Prostate gland (tissue), 2 donors: ENCODE measurements around the gene BACH1. TPM values are rescaled to one million over a fixed set of nuclear protein-coding genes. Genes with fewer than 3 reads are reported as not detected.
A peak's percentile ranks its signal among the peaks of the same experiment; 100 is the strongest.

ENCODE experiments used
- DNase-seq: peaks from one replicate; pipeline ENCODE4 v3.0.0-alpha.2; 2019; ENCODE audit warnings: low spot score
- H3K27ac ChIP-seq, 2 donors: fragments of 200-600 bp; sonication (generic); 2 replicates each; pipeline ENCODE4 v1.5.1; 2017 to 2019
- H3K27me3 ChIP-seq: fragments of 200-600 bp; sonication (generic); replicated peaks from 2 replicates; pipeline ENCODE4 v1.5.1; 2019; ENCODE audit not compliant: insufficient read depth
- H3K36me3 ChIP-seq, 2 donors: fragments of 200-600 bp; sonication (generic); 1 replicate in 1 of 2; 2 replicates in 1 of 2; pipeline versions ENCODE4 v1.5.1 to v1.8.1; 2017 to 2019
- H3K4me1 ChIP-seq: fragments of 200-600 bp; sonication (generic); replicated peaks from 2 replicates; pipeline ENCODE4 v1.5.1; 2019
- H3K4me3 ChIP-seq, 2 donors: fragments of 200-600 bp; sonication (generic); 2 replicates each; pipeline ENCODE4 v1.5.1; 2017 to 2019
- H3K9me3 ChIP-seq: fragments of 200-600 bp; sonication (generic); 2 replicates; pipeline ENCODE4 v1.5.1; 2017
- POLR2A ChIP-seq: fragments of 450-650 bp; IDR thresholded peaks from one replicate; pipeline ENCODE4 v1.6.1; 2016; ENCODE audit warnings: antibody characterized with exemption, mild to moderate bottlenecking
- POLR2AphosphoS5 ChIP-seq: sonication (generic); formaldehyde crosslinking; IDR thresholded peaks from one replicate; pipeline ENCODE4 v1.6.1; 2017; ENCODE audit warnings: antibody characterized with exemption
- WGBS: methylation state at CpG from one replicate; pipeline ENCODE4 v1.1.5; 2018; 5-methylcytosine and 5-hydroxymethylcytosine counted together
- intact Hi-C: fragments of 100-400 bp; cut with DNase I; formaldehyde crosslinking; loops from one replicate; pipeline ENCODE4 v1.14.2; 2022
- total RNA-seq, 2 donors: library from RNA; depleted of rRNA; stranded (reverse); fragments of >200 nt; gene quantifications; one replicate each; pipeline ENCODE4 v1.1.0, GENCODE V29; 2016
- TF ChIP-seq, protein P1 (sequence below), 4 experiments: fragments of 200-600 bp in 2 of 4; fragments of 450-650 bp in 2 of 4; sonication (generic) in 2 of 4; IDR thresholded peaks; 1 replicate in 3 of 4; 2 replicates in 1 of 4; pipeline ENCODE4 v1.5.1; 2016 to 2019; ENCODE audit warnings: antibody characterized with exemption in 4 of 4, mild to moderate bottlenecking in 2 of 4, moderate library complexity in 2 of 4

BACH1 gene
- total RNA-seq, 2 donors from 2014 or later = 42.4 to 46.2 TPM

DNA sequence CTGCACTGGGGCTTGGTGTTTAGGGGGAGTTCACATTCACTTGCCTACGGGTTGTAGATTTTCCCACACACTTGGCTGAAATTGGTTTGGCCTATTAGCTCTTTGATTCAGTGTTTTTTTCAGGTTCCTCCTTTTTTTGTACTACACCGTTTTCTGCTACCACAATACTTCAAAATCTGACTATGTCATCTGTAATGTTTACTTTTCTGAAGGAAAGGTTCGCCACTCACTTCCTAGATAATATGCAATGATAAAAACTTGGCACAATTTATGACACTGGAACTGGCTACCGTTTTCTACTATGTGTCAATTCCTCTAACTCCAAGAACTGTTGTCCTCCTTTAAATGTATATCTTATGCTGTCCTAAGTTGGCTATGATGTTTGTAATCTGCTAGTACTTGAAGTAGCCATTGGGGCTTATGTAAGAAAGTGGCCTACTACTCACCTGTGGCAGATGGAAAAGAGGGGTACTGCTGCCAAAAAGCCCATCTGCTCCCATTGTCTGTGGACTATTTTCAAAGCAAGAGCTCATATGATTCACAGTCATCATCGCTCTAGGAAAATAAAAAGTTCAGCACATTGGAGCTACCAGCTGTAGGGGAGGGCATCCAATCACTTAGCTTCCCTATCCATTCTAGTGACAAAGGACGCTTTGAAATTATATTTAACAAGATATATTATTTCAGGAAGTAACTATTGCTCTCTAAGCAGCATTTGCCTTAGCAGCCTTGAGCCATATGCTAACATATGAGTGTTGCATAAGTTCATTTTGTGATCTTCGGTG, 42.4 kb upstream of the BACH1 start:
- 57% methylated on average over 7 of the region's 7 CpGs for WGBS
- Histone ChIP-seq H3K27ac (no peak overlapping the region), H3K4me3 (no peak overlapping the region), H3K36me3 (no peaks in the 10 kb centered on the region), H3K9me3 (no peaks in the 10 kb centered on the region), H3K27me3 (no peaks in the 10 kb centered on the region), H3K4me1 (no peaks in the 10 kb centered on the region)
- no peak for DNase-seq
- TF ChIP-seq POLR2AphosphoS5 = no peak
- no peak for TF ChIP-seq POLR2A
- TF ChIP-seq, protein P1, sequence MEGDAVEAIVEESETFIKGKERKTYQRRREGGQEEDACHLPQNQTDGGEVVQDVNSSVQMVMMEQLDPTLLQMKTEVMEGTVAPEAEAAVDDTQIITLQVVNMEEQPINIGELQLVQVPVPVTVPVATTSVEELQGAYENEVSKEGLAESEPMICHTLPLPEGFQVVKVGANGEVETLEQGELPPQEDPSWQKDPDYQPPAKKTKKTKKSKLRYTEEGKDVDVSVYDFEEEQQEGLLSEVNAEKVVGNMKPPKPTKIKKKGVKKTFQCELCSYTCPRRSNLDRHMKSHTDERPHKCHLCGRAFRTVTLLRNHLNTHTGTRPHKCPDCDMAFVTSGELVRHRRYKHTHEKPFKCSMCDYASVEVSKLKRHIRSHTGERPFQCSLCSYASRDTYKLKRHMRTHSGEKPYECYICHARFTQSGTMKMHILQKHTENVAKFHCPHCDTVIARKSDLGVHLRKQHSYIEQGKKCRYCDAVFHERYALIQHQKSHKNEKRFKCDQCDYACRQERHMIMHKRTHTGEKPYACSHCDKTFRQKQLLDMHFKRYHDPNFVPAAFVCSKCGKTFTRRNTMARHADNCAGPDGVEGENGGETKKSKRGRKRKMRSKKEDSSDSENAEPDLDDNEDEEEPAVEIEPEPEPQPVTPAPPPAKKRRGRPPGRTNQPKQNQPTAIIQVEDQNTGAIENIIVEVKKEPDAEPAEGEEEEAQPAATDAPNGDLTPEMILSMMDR (IDR thresholded peaks at IDR 0.05) = no peak
- intact Hi-C loops = no loop called here

DNA sequence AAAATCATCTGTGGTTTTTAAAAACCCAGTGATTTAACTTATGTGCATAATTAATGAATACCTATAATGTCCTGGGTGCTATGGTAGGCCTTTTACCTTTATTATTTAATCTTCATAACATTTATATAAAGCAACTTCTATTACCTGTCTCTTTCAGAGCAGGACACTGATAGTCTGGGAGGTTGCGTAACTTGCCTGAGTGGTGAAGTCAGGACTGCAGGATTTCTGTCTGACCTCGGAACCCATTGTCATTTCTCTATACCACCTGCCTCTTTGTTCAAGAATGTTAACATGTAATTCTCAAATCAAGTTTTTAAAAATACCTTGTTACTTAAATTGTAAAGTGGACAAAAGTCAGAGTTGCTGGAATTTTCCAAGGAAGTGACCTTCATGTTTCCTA, 41.0 kb upstream of the BACH1 start:
- TF ChIP-seq, protein P1 (IDR thresholded peaks at IDR 0.05) = no peak
- TF ChIP-seq POLR2A = no peak
- no peak for TF ChIP-seq POLR2AphosphoS5

DNA sequence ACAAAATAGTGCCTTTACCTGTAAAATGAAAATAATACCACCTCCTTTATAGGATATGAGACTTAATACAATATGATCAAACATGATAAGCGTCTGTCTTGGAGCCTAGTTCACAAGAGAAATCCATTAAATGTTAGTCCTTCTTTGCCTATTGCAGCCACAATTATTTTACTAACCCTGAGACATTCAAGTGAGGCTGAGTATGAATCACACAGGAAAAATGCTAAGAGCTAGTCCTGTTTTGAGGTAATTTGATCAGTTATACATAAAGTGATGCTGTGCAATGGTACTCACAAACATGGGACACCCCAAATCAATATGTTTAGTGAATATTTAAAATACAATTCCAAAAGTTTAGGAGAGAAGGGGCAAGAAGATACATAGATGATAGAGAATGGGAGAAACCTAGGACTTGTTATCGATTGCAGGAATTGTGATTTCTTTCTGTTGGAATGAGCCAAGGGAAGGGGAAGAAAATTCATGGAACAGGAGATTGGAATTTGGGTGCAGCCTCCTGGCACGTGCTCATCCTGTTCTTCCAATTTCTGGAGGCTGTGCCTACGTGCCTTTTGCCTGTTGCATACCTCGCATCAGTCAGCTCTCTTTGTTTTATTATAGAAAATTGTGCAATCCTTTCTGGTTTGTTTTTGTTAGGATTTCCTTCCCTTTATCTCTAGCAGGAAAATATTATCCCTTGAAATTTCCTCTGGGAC, 39.9 kb upstream of the BACH1 start:
- Histone ChIP-seq H3K36me3 (no peaks in the 10 kb centered on the region), H3K4me3 (no peak overlapping the region), H3K4me1 (no peaks in the 10 kb centered on the region), H3K27me3 (no peaks in the 10 kb centered on the region), H3K9me3 (no peaks in the 10 kb centered on the region), H3K27ac (no peak overlapping the region)
- WGBS = 29% methylated on average over 5 of the region's 5 CpGs
- TF ChIP-seq POLR2AphosphoS5 (peak; percentile 68), POLR2A (no peak)
- TF ChIP-seq, protein P1 (IDR thresholded peaks at IDR 0.05) = no peak
- peak; percentile 54 for DNase-seq
- intact Hi-C loops = no loop called here

More for the DNA sequence above, 41.0 kb upstream of the BACH1 start:
- Histone ChIP-seq H3K4me1 (no peaks in the 10 kb centered on the region), H3K4me3 (no peak overlapping the region), H3K27ac (no peak overlapping the region), H3K9me3 (no peaks in the 10 kb centered on the region), H3K36me3 (no peaks in the 10 kb centered on the region), H3K27me3 (no peaks in the 10 kb centered on the region)
- no peak for DNase-seq
- intact Hi-C loops = no loop called here
- 92% methylated on average over 2 of the region's 2 CpGs for WGBS

DNA sequence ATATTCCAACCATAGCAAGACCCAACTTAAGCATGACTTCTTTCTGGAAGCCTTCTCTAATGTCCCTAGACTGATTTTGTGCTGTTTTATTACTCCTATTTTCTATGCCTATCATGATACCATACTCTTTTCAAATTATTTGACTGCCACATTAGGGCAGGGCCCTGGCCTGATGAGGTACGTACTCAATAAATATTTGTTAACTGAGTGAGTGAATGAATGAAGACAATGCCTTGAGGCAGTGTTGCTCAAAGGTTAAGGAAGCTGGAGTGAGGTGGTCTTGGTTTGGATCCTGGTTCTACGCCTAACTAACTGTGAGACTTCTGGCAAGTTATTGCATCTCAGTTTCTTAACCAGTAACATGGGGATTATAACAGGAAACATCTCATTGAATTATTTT, 38.3 kb upstream of the BACH1 start:
- DNase-seq = no peak
- WGBS = 96% methylated on average over 2 of the region's 2 CpGs
- no peak overlapping the region for H3K27ac ChIP-seq
- H3K4me3 ChIP-seq = no peak overlapping the region
- no peaks in the 10 kb centered on the region for H3K9me3 ChIP-seq
- no peaks in the 10 kb centered on the region for H3K27me3 ChIP-seq
- no peaks in the 10 kb centered on the region for H3K36me3 ChIP-seq
- TF ChIP-seq POLR2AphosphoS5 = no peak
- no peak for TF ChIP-seq POLR2A
- TF ChIP-seq, protein P1 (IDR thresholded peaks at IDR 0.05) = no peak
- no peaks in the 10 kb centered on the region for H3K4me1 ChIP-seq
- intact Hi-C loops = no loop called here
